ENCODE data around the gene MANBA. TPM values are rescaled to one million over a fixed set of nuclear protein-coding genes. Genes with fewer than 3 reads are reported as not detected.

The MANBA gene
- total RNA-seq, 1 experiment from 2014 or later, result 14.5 TPM

DNA sequence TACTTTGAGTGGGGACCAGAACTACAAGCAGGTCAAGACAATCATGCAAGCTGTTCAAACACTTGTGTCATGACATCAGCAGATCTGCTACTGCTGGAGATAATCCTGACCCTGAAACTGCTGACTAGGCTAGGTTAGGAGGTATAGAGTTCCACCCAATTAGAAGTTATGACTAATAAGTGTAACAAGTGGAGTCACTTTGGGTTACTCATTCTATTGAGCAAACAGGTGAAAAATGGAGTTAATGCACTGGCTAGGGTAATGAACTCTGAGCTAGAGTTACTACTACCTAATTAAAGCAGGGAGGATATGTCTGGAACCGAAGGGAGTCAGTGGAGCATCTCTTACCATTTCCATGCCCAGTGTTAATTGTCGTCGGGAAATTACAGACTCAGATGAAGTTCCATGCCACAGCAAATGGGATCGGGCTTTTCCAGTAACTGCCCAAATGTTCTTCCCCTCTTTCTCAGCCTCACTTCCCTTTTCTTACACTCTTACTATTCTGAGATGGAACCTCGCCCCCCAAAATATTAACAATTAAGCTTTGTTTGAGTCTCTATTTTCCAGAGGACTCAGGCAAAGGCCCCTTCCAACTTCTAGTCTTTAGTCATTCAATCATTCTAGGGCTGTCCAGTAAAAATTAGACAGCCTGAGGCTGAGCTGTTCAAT lies 19.8 kb upstream of the MANBA start:
- no TSS peak for BruUV-seq (replicated peaks)
- CTCF ChIA-PET, result no interaction called here
- Histone ChIP-seq H3K4me3 (ENCODE audit: low read depth in 2 of 2, low read length in 2 of 2) (no peak overlapping the region), H3K4me1 (ENCODE audit: control insufficient read depth, insufficient read depth, low read length) (no peaks in the 10 kb centered on the region), H3K27me3 (ENCODE audit: control insufficient read depth, insufficient read depth, low read length) (no peaks in the 10 kb centered on the region), H3K9me3 (ENCODE audit: control insufficient read depth, insufficient read depth, low read depth, low read length) (no peaks in the 10 kb centered on the region), H3K27ac (ENCODE audit: low read length) (no peak overlapping the region), H3K36me3 (ENCODE audit: control insufficient read depth, insufficient read depth, low read length) (no peaks in the 10 kb centered on the region)
- intact Hi-C loops (cut with micrococcal nuclease; ENCODE audit: unreplicated experiment), result no loop called here
- POLR2A ChIA-PET, result no interaction called here
- DNase-seq (ENCODE audit: low read depth, low spot score), result no peak
- TF ChIP-seq POLR2AphosphoS5 (IDR thresholded peaks at IDR 0.05; ENCODE audit: low read depth, low read length) (no peak), TCF7L2 (IDR thresholded peaks at IDR 0.05; ENCODE audit: low read depth, low read length) (no peak)
- TF ChIP-seq, protein P1, sequence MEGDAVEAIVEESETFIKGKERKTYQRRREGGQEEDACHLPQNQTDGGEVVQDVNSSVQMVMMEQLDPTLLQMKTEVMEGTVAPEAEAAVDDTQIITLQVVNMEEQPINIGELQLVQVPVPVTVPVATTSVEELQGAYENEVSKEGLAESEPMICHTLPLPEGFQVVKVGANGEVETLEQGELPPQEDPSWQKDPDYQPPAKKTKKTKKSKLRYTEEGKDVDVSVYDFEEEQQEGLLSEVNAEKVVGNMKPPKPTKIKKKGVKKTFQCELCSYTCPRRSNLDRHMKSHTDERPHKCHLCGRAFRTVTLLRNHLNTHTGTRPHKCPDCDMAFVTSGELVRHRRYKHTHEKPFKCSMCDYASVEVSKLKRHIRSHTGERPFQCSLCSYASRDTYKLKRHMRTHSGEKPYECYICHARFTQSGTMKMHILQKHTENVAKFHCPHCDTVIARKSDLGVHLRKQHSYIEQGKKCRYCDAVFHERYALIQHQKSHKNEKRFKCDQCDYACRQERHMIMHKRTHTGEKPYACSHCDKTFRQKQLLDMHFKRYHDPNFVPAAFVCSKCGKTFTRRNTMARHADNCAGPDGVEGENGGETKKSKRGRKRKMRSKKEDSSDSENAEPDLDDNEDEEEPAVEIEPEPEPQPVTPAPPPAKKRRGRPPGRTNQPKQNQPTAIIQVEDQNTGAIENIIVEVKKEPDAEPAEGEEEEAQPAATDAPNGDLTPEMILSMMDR (IDR thresholded peaks at IDR 0.05), result no peak
- TF ChIP-seq, protein P2, sequence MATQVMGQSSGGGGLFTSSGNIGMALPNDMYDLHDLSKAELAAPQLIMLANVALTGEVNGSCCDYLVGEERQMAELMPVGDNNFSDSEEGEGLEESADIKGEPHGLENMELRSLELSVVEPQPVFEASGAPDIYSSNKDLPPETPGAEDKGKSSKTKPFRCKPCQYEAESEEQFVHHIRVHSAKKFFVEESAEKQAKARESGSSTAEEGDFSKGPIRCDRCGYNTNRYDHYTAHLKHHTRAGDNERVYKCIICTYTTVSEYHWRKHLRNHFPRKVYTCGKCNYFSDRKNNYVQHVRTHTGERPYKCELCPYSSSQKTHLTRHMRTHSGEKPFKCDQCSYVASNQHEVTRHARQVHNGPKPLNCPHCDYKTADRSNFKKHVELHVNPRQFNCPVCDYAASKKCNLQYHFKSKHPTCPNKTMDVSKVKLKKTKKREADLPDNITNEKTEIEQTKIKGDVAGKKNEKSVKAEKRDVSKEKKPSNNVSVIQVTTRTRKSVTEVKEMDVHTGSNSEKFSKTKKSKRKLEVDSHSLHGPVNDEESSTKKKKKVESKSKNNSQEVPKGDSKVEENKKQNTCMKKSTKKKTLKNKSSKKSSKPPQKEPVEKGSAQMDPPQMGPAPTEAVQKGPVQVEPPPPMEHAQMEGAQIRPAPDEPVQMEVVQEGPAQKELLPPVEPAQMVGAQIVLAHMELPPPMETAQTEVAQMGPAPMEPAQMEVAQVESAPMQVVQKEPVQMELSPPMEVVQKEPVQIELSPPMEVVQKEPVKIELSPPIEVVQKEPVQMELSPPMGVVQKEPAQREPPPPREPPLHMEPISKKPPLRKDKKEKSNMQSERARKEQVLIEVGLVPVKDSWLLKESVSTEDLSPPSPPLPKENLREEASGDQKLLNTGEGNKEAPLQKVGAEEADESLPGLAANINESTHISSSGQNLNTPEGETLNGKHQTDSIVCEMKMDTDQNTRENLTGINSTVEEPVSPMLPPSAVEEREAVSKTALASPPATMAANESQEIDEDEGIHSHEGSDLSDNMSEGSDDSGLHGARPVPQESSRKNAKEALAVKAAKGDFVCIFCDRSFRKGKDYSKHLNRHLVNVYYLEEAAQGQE (IDR thresholded peaks at IDR 0.05; ENCODE audit: insufficient read depth in 1 of 2, low read depth in 2 of 2, low read length in 1 of 2), result no peak
- no peak for ATAC-seq
- in situ Hi-C loops (cut with HindIII; ENCODE audit: low pct_unique_long_range_greater_than_20kb, low sequenced_read_pairs), result no loop called here

DNA sequence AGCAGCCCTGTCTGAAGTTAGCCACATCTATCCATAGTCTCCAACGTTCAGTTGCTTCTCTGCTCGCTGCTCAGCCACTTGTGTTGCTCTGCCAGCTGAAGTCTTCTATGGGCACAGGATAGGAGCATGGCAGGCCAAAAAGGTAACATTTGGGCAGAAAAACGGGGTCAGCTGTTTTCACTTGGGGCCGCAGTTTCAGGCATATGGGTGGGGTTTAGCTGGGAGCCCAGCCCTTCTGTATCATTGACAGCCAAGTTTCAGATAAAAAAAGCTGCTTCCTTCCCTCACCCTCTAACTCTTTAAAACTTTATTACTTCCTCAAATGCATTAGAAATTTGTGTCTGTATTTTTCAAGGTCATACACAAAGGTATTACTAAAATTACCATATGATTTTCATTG lies 18.4 kb upstream of the MANBA start:
- in situ Hi-C loops (cut with HindIII; ENCODE audit: low pct_unique_long_range_greater_than_20kb, low sequenced_read_pairs) (no loop called here), intact Hi-C loops (cut with micrococcal nuclease; ENCODE audit: unreplicated experiment) (no loop called here)
- Histone ChIP-seq H3K9me3 (ENCODE audit: control insufficient read depth, insufficient read depth, low read depth, low read length) (no peaks in the 10 kb centered on the region), H3K36me3 (ENCODE audit: control insufficient read depth, insufficient read depth, low read length) (no peaks in the 10 kb centered on the region), H3K4me1 (ENCODE audit: control insufficient read depth, insufficient read depth, low read length) (no peaks in the 10 kb centered on the region), H3K27me3 (ENCODE audit: control insufficient read depth, insufficient read depth, low read length) (no peaks in the 10 kb centered on the region), H3K4me3 (ENCODE audit: low read depth in 2 of 2, low read length in 2 of 2) (no peak overlapping the region), H3K27ac (ENCODE audit: low read length) (no peak overlapping the region)
- BruUV-seq (replicated peaks), result no TSS peak
- ATAC-seq (no peak), DNase-seq (ENCODE audit: low read depth, low spot score) (no peak)
- TF ChIP-seq TCF7L2 (IDR thresholded peaks at IDR 0.05; ENCODE audit: low read depth, low read length), result no peak
- no peak for TF ChIP-seq POLR2AphosphoS5 (IDR thresholded peaks at IDR 0.05; ENCODE audit: low read depth, low read length)
- TF ChIP-seq, protein P1 (IDR thresholded peaks at IDR 0.05), result no peak
- no peak for TF ChIP-seq SIN3A (IDR thresholded peaks at IDR 0.05; ENCODE audit: borderline replicate concordance, insufficient read depth, low read depth, low read length)
- TF ChIP-seq, protein P2 (IDR thresholded peaks at IDR 0.05; ENCODE audit: insufficient read depth in 1 of 2, low read depth in 2 of 2, low read length in 1 of 2), result no peak
- POLR2A ChIA-PET, result interaction anchor here (0.7 kb wide), 1 partner anchor 18 kb away, joined by 3 read pairs; the partner anchor contains the start of gene MANBA
- CTCF ChIA-PET, result no interaction called here
